GM18508 (cell line): Measurements from ENCODE around the gene GPR142.

Experiments used
- ATAC-seq: cut with Tn5 transposase; IDR thresholded peaks from one replicate; pipeline ENCODE4 v1.9.1; 2021; ENCODE audit warnings: moderate number of reproducible peaks; ENCODE audit not compliant: insufficient read depth, unreplicated experiment

Gene GPR142

GRCh38 chr17:74367206-74367605, at the start of gene GPR142:
Gene GPR142 (plus strand): TSS chr17:74367506. CDS start chr17:74369541, 2,035 bp downstream.
- ATAC-seq = no peak

GRCh38 chr17:74318391-74318790, 48.9 kb upstream of the GPR142 start:
- no peak for ATAC-seq

- ATAC-seq = no peak
Measured at GRCh38 chr17:74324521-74324920, 42.8 kb upstream of the GPR142 start.

GRCh38 chr17:74325376-74325742, 41.9 kb upstream of the GPR142 start:
- ATAC-seq = no peak

GRCh38 chr17:74325743-74326379, 41.4 kb upstream of the GPR142 start, which contains the start of gene KIF19:
Gene KIF19 (plus strand): TSS chr17:74326226. CDS start chr17:74326350, 124 bp downstream.
- ATAC-seq = no peak

GRCh38 chr17:74326506-74326905, 40.8 kb upstream of the GPR142 start:
- ATAC-seq = no peak

GRCh38 chr17:74328487-74328886, 38.8 kb upstream of the GPR142 start:
- ATAC-seq = no peak

- no peak for ATAC-seq
Measured at GRCh38 chr17:74329378-74329777, 37.9 kb upstream of the GPR142 start.

GRCh38 chr17:74330446-74330845, 36.9 kb upstream of the GPR142 start:
- no peak for ATAC-seq

GRCh38 chr17:74332017-74332650, 35.2 kb upstream of the GPR142 start:
- no peak for ATAC-seq

GRCh38 chr17:74332763-74333283, 34.5 kb upstream of the GPR142 start:
- ATAC-seq = no peak

GRCh38 chr17:74334393-74335039, 32.8 kb upstream of the GPR142 start:
- ATAC-seq = no peak

- ATAC-seq = no peak
Measured at GRCh38 chr17:74335529-74336062, 31.7 kb upstream of the GPR142 start.

GRCh38 chr17:74336307-74336706, 31.0 kb upstream of the GPR142 start:
- no peak for ATAC-seq

- ATAC-seq = no peak
Measured at GRCh38 chr17:74337834-74338500, 29.3 kb upstream of the GPR142 start.

- no peak for ATAC-seq
Measured at GRCh38 chr17:74339537-74340195, 27.6 kb upstream of the GPR142 start.

GRCh38 chr17:74340470-74341023, 26.8 kb upstream of the GPR142 start:
- ATAC-seq = no peak

- ATAC-seq = no peak
Measured at GRCh38 chr17:74342224-74342623, 25.1 kb upstream of the GPR142 start.

GRCh38 chr17:74343121-74343520, 24.2 kb upstream of the GPR142 start:
- no peak for ATAC-seq
